Bronchial epithelial cell (primary cell): ENCODE data around the gene TMEM272. TPM values are rescaled to one million over a fixed set of nuclear protein-coding genes. Genes with fewer than 3 reads are reported as not detected.

ENCODE experiments used
- DNase-seq: peaks from one replicate; pipeline ENCODE4 v3.0.0-alpha.2; 2010; ENCODE audit warnings: low read depth
- FAIRE-seq: peaks from 2 replicates; lab custom pipeline; 2011; peaks lifted over from hg19 to GRCh38; lab: Jason Lieb, UNC
- H3K27me3 ChIP-seq: 2 replicates; pipeline ENCODE4 v1.5.1; 2011; ENCODE audit warnings: low read length; ENCODE audit not compliant: control insufficient read depth, insufficient read depth
- H3K36me3 ChIP-seq: 2 replicates; pipeline ENCODE4 v1.5.1; 2011; ENCODE audit warnings: low read length; ENCODE audit not compliant: control insufficient read depth, insufficient read depth
- H3K4me3 ChIP-seq: 2 replicates; pipeline ENCODE4 v1.5.1; 2011; ENCODE audit warnings: mild to moderate bottlenecking, low read depth, low read length, control low read depth
- total RNA-seq: library from RNA; depleted of rRNA; stranded (reverse); fragments of >200 nt; gene quantifications from 2 replicates; pipeline ENCODE4 v1.2.1, GENCODE V29; 2014
- TF ChIP-seq, protein P1 (sequence below): IDR thresholded peaks from 2 replicates; pipeline ENCODE4 v1.5.1; 2011; ENCODE audit warnings: mild to moderate bottlenecking, moderate library complexity, low read length, control low read depth, inconsistent platforms; ENCODE audit not compliant: insufficient read depth, severe bottlenecking

The TMEM272 gene
- not detected in 2 replicates for total RNA-seq

GRCh38 chr13:51844862-51845573 is at the start of gene TMEM272:
TSS of gene TMEM272 (minus strand) at chr13:51845177. CDS start at chr13:51838530, 6,647 bp downstream.
- TF ChIP-seq, protein P1, sequence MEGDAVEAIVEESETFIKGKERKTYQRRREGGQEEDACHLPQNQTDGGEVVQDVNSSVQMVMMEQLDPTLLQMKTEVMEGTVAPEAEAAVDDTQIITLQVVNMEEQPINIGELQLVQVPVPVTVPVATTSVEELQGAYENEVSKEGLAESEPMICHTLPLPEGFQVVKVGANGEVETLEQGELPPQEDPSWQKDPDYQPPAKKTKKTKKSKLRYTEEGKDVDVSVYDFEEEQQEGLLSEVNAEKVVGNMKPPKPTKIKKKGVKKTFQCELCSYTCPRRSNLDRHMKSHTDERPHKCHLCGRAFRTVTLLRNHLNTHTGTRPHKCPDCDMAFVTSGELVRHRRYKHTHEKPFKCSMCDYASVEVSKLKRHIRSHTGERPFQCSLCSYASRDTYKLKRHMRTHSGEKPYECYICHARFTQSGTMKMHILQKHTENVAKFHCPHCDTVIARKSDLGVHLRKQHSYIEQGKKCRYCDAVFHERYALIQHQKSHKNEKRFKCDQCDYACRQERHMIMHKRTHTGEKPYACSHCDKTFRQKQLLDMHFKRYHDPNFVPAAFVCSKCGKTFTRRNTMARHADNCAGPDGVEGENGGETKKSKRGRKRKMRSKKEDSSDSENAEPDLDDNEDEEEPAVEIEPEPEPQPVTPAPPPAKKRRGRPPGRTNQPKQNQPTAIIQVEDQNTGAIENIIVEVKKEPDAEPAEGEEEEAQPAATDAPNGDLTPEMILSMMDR = peak; percentile 79
- no peak for DNase-seq
- no peak for FAIRE-seq

GRCh38 chr13:51894239-51894638 is 49.3 kb upstream of the TMEM272 start:
- TF ChIP-seq, protein P1 = no peak
- H3K36me3 ChIP-seq = no peaks in the 10 kb centered on the region
- FAIRE-seq (no peak), DNase-seq (no peak)
- no peak overlapping the region for H3K4me3 ChIP-seq
- H3K27me3 ChIP-seq = peaks cover 1% of the 10 kb centered on the region

More at GRCh38 chr13:51844862-51845573, at the start of gene TMEM272:
- no peak within 1 kb of the TSS for H3K4me3 ChIP-seq
- no peaks in the 10 kb centered on the region for H3K36me3 ChIP-seq
- no peaks in the 10 kb centered on the region for H3K27me3 ChIP-seq

DNA sequence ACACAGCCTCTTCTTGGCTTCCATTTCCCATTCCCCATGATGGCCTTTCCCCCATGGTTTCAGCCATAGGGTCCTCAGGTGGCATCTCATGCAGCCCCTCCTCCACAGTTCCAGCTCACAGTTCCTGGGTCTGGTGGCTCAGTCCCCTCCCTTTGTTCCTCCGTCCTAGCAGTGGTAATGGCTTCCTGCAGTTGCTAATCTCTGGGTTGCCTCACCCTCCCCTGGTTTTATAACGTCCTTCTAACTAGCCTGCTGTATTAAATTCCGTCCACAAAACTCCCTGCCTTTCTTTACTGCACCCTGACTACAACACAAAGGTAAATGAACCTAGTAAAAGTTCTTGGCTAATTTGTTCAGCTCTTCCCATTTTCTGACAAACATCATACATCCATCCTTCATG is 47.7 kb upstream of the TMEM272 start:
- Histone ChIP-seq H3K27me3 (peaks cover 1% of the 10 kb centered on the region), H3K36me3 (no peaks in the 10 kb centered on the region), H3K4me3 (no peak overlapping the region)
- DNase-seq = no peak
- TF ChIP-seq, protein P1 = no peak
- FAIRE-seq = no peak

DNA sequence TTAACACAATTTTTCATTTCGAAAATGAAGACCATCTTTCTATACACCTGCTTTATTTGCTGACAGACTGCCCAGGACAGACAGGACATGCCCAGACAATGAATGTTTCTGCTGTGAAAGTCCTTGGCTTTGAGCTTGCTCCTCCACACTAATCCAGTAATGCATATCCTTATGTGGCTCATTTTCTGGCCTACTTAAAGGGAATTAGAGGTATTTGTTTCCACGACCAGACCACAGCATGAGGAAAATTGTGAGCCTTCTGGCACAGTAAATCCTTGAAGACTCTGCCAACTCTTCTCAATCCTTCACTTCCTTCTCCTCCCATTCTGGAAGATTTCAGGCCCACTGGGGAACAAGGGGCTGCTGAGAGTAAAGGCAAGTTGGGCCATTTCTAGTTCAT is 42.5 kb upstream of the TMEM272 start:
- TF ChIP-seq, protein P1 = no peak
- no peaks in the 10 kb centered on the region for H3K36me3 ChIP-seq
- FAIRE-seq (no peak), DNase-seq (peak; percentile 63)
- no peak overlapping the region for H3K4me3 ChIP-seq
- no peaks in the 10 kb centered on the region for H3K27me3 ChIP-seq

- DNase-seq = no peak
- no peak for FAIRE-seq
- TF ChIP-seq, protein P1 = no peak
- Histone ChIP-seq H3K27me3 (no peaks in the 10 kb centered on the region), H3K36me3 (no peaks in the 10 kb centered on the region), H3K4me3 (no peak overlapping the region)
Measured at GRCh38 chr13:51885651-51886050, 40.7 kb upstream of the TMEM272 start.
